ENCODE data around the gene CLCNKA.
"Not testable (repeated sequence)": the region's sequence is repeated elsewhere in the genome, so short reads cannot be mapped to it uniquely, and the experiment has no call there.

The CLCNKA gene

GRCh38 chr1:16017461-16018303, 4.2 kb upstream of the CLCNKA start, which contains the start of gene HSPB7:
TSS of gene HSPB7 (minus strand) at chr1:16018043. CDS start at chr1:16017963, 80 bp downstream.
- DNase-seq: no peak
- peaks cover 6% of the 10 kb centered on the region for H3K4me1 ChIP-seq (ENCODE audit: control insufficient read depth, insufficient read depth, low read length, poor library complexity, severe bottlenecking)
- H3K27me3 ChIP-seq (replicated peaks; ENCODE audit: control insufficient read depth, insufficient read depth, low read length, poor library complexity, severe bottlenecking): peaks cover 7% of the 10 kb centered on the region
- no peaks in the 10 kb centered on the region for H3K9me3 ChIP-seq (ENCODE audit: control insufficient read depth, low read length)
- H3K27ac ChIP-seq (ENCODE audit: insufficient read depth, low read length, poor library complexity, severe bottlenecking): no peak within 1 kb of the TSS
- no peaks in the 10 kb centered on the region for H3K36me3 ChIP-seq (ENCODE audit: control insufficient read depth, insufficient read depth, low read length)
- no peak within 1 kb of the TSS for H3K4me3 ChIP-seq (ENCODE audit: insufficient read depth, low read depth, low read length, poor library complexity, severe bottlenecking)

DNA sequence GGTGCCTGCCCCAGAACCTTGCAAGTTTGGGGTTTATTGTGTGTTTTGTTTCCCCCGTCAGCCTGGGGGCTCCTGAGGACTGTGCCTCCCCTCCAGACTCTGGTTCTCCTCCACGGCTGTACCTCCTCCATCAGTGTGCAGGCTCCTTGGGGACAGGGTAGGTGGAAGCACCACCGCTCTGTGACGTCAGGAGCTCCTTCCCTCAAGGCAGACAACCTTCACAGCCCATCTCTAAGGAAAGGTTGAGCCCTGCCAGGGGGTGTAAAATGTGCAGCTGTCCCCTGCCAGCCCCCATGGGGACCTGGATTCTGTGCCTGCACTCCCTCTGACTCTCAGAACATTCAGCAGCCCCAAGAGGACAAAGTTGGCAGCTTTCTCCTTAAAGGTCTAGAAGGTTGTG, 3.5 kb upstream of the CLCNKA start:
- Histone ChIP-seq H3K4me3 (ENCODE audit: insufficient read depth, low read depth, low read length, poor library complexity, severe bottlenecking) (no peak overlapping the region), H3K36me3 (ENCODE audit: control insufficient read depth, insufficient read depth, low read length) (no peaks in the 10 kb centered on the region), H3K4me1 (ENCODE audit: control insufficient read depth, insufficient read depth, low read length, poor library complexity, severe bottlenecking) (no peaks in the 10 kb centered on the region), H3K9me3 (ENCODE audit: control insufficient read depth, low read length) (no peaks in the 10 kb centered on the region), H3K27me3 (replicated peaks; ENCODE audit: control insufficient read depth, insufficient read depth, low read length, poor library complexity, severe bottlenecking) (peaks cover under 1% of the 10 kb centered on the region), H3K27ac (ENCODE audit: insufficient read depth, low read length, poor library complexity, severe bottlenecking) (no peak overlapping the region)
- no peak for DNase-seq

DNA sequence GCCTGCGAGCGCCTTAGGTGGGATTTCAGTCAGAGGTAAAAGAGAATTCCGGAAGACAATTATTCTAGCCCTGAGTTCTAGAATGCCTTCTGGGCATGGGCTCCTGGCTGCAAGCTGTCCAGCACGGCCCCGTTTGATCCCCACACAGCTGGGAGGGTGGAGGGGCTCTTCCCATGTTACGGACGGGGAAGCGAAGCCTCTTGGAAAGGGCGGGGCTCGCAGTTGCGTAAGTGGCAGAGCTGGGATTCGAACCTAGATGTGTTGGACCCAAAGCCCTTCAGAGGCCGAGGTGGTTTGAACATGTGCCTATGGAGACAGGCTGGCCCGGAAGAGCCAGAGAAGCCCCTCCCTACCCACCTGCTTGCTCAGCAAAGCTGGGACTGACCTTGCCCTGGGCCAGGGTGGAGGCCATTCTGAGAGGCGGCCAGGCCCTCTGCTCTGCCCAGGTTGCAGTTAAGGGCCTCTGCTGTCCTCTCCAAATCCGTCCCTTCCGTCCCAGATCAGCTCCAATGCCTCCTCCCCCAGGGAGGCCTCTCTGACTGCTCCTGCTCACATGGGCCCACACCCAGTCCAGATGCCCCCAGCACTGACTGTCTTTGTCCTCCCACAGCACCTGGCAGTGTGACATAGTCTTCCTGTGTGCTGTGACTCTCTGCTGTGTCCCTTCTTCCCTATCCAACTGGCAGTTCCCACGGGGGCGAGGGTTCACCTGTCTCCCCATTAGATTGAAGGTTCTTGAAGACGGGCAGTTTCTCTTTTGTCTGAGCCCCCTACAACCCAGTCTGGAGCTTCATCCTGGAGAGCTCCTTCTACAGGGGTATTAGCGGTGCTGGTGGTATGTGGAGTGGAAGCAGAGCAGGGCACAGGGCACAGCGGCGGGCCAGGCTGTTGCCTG, 2.8 kb upstream of the CLCNKA start:
- DNase-seq: no peak
- Histone ChIP-seq H3K4me3 (ENCODE audit: insufficient read depth, low read depth, low read length, poor library complexity, severe bottlenecking) (no peak overlapping the region), H3K27ac (ENCODE audit: insufficient read depth, low read length, poor library complexity, severe bottlenecking) (no peak overlapping the region), H3K4me1 (ENCODE audit: control insufficient read depth, insufficient read depth, low read length, poor library complexity, severe bottlenecking) (no peaks in the 10 kb centered on the region), H3K9me3 (ENCODE audit: control insufficient read depth, low read length) (no peaks in the 10 kb centered on the region), H3K36me3 (ENCODE audit: control insufficient read depth, insufficient read depth, low read length) (no peaks in the 10 kb centered on the region), H3K27me3 (replicated peaks; ENCODE audit: control insufficient read depth, insufficient read depth, low read length, poor library complexity, severe bottlenecking) (no peaks in the 10 kb centered on the region)

DNA sequence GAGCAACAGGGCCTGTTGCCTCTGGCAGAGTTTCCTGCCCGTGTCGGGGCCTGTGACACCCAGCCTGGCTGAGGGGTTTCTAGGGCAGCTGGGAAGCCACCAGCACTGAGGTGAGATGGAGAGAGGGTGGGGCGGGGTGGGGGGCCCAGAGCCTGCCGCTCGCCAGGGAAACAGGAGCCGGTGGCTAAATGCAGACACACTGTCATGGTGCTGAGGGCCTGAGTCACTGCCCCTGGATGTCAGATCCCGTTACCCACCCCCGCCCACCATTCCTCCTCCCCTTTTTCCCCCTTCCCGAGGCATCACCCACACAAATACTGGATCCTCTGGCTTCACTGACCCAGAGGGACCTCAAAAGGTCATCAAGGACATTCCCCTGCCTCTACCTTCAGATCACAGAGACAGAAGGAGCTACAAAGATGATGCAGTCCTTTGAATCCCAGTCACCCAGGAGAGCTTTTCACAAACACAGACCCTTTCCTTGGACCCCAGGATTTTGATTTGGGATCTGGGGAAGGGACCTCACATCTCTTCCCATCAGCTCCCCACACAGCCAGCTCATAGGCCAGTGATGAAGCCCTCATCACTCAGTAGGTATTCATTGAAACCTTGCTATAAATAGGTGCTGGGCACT, 2.1 kb upstream of the CLCNKA start:
- Histone ChIP-seq H3K27ac (ENCODE audit: insufficient read depth, low read length, poor library complexity, severe bottlenecking) (no peak overlapping the region), H3K4me3 (ENCODE audit: insufficient read depth, low read depth, low read length, poor library complexity, severe bottlenecking) (no peak overlapping the region), H3K27me3 (replicated peaks; ENCODE audit: control insufficient read depth, insufficient read depth, low read length, poor library complexity, severe bottlenecking) (no peaks in the 10 kb centered on the region), H3K9me3 (ENCODE audit: control insufficient read depth, low read length) (no peaks in the 10 kb centered on the region), H3K4me1 (ENCODE audit: control insufficient read depth, insufficient read depth, low read length, poor library complexity, severe bottlenecking) (no peaks in the 10 kb centered on the region), H3K36me3 (ENCODE audit: control insufficient read depth, insufficient read depth, low read length) (no peaks in the 10 kb centered on the region)
- DNase-seq: no peak

- Histone ChIP-seq H3K4me3 (ENCODE audit: insufficient read depth, low read depth, low read length, poor library complexity, severe bottlenecking) (no peak overlapping the region), H3K27ac (ENCODE audit: insufficient read depth, low read length, poor library complexity, severe bottlenecking) (no peak overlapping the region), H3K36me3 (ENCODE audit: control insufficient read depth, insufficient read depth, low read length) (no peaks in the 10 kb centered on the region), H3K27me3 (replicated peaks; ENCODE audit: control insufficient read depth, insufficient read depth, low read length, poor library complexity, severe bottlenecking) (no peaks in the 10 kb centered on the region), H3K4me1 (ENCODE audit: control insufficient read depth, insufficient read depth, low read length, poor library complexity, severe bottlenecking) (no peaks in the 10 kb centered on the region), H3K9me3 (ENCODE audit: control insufficient read depth, low read length) (no peaks in the 10 kb centered on the region)
- DNase-seq: no peak
Measured at GRCh38 chr1:16020325-16020724, 1.5 kb upstream of the CLCNKA start.

DNA sequence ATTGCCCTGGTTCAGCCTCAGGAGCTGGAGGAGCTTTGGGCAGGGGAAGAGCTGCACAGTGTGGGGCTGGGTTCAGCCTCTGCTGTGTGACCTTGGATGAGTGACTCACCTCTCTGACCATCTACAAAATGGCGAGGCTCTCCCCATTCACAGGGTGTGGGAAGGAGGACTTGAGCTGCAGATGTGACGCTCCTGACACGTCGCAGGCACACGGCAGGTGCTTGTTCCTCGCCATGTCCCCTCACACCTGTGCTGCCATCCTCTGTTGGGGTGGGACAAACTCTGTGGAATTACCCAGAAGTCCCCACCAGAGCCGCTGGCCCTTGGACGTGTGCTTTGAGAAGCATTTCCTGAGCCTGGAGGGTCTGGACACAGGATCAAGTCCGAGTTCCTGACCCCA, 958 bp upstream of the CLCNKA start:
- H3K4me1 ChIP-seq (ENCODE audit: control insufficient read depth, insufficient read depth, low read length, poor library complexity, severe bottlenecking); DNase-seq; H3K36me3 ChIP-seq (ENCODE audit: control insufficient read depth, insufficient read depth, low read length); H3K4me3 ChIP-seq (ENCODE audit: insufficient read depth, low read depth, low read length, poor library complexity, severe bottlenecking); H3K27me3 ChIP-seq (replicated peaks; ENCODE audit: control insufficient read depth, insufficient read depth, low read length, poor library complexity, severe bottlenecking); H3K27ac ChIP-seq (ENCODE audit: insufficient read depth, low read length, poor library complexity, severe bottlenecking); H3K9me3 ChIP-seq (ENCODE audit: control insufficient read depth, low read length): not testable (repeated sequence)

- H3K27me3 ChIP-seq (replicated peaks; ENCODE audit: control insufficient read depth, insufficient read depth, low read length, poor library complexity, severe bottlenecking): no peaks in the 10 kb centered on the region
- H3K4me3 ChIP-seq (ENCODE audit: insufficient read depth, low read depth, low read length, poor library complexity, severe bottlenecking): no peak overlapping the region
Measured at GRCh38 chr1:16022393-16022792, 557 bp downstream of the CLCNKA start.

DNA sequence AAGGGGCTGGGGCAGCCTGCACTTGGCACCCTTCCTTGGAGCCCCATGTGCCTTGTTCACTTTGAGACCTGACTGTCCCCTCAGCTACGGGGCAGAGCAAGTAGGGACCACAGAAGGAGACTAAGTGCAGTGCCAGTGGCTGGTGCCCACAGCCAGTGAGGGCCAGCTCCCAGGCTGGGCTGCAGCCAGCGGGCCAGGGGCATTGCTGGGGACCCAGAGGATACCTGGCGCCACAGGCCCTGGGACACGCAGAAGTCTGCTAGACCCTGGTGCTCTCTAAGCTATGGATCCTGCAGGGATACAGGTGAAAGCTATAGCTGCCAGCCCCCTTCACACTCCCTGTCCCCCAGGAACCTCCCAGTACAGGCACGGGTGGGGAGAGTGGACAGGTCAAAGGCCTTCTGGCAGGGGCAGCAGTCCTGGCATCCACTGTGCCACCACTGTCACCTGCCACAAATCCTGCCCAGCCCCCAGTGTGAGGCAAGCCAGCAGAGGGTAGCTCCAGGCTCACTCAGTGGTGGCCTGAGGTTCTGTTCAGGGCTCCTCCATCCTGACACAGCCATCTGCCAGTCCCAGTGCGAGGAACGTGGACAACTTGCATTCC, 1.3 kb downstream of the CLCNKA start:
- DNase-seq: no peak
- H3K36me3 ChIP-seq (ENCODE audit: control insufficient read depth, insufficient read depth, low read length): no peaks in the 10 kb centered on the region
- peaks cover 8% of the 10 kb centered on the region for H3K4me1 ChIP-seq (ENCODE audit: control insufficient read depth, insufficient read depth, low read length, poor library complexity, severe bottlenecking)
- no peaks in the 10 kb centered on the region for H3K27me3 ChIP-seq (replicated peaks; ENCODE audit: control insufficient read depth, insufficient read depth, low read length, poor library complexity, severe bottlenecking)
- no peaks in the 10 kb centered on the region for H3K9me3 ChIP-seq (ENCODE audit: control insufficient read depth, low read length)
- H3K4me3 ChIP-seq (ENCODE audit: insufficient read depth, low read depth, low read length, poor library complexity, severe bottlenecking): no peak overlapping the region
- H3K27ac ChIP-seq (ENCODE audit: insufficient read depth, low read length, poor library complexity, severe bottlenecking): no peak overlapping the region

More at GRCh38 chr1:16022393-16022792, 557 bp downstream of the CLCNKA start:
- Histone ChIP-seq H3K36me3 (ENCODE audit: control insufficient read depth, insufficient read depth, low read length) (no peaks in the 10 kb centered on the region), H3K4me1 (ENCODE audit: control insufficient read depth, insufficient read depth, low read length, poor library complexity, severe bottlenecking) (peaks cover 8% of the 10 kb centered on the region), H3K27ac (ENCODE audit: insufficient read depth, low read length, poor library complexity, severe bottlenecking) (no peak overlapping the region), H3K9me3 (ENCODE audit: control insufficient read depth, low read length) (no peaks in the 10 kb centered on the region)
- DNase-seq: no peak

DNA sequence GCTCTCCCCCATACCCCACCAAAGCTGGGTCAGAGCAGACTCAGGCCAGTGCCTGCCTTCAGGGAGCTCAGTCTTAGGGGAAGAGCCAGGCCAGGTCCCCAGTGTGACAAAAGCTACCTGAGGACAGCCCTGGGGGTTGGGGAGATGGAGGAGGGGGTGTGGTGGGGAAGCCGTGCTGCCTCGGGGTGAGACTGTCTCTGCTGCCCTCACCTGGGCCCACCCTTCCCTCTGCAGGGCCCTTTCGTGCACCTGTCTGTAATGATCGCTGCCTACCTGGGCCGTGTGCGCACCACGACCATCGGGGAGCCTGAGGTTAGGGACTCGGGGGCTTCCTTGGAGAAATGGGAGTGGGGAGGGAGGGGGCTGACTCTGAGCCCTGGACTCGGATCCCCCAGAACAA, 4.5 kb downstream of the CLCNKA start:
- peak overlapping the region; percentile 32 for H3K4me3 ChIP-seq (ENCODE audit: insufficient read depth, low read depth, low read length, poor library complexity, severe bottlenecking)
- not testable (repeated sequence) for H3K9me3 ChIP-seq (ENCODE audit: control insufficient read depth, low read length); H3K27ac ChIP-seq (ENCODE audit: insufficient read depth, low read length, poor library complexity, severe bottlenecking); DNase-seq; H3K36me3 ChIP-seq (ENCODE audit: control insufficient read depth, insufficient read depth, low read length); H3K27me3 ChIP-seq (replicated peaks; ENCODE audit: control insufficient read depth, insufficient read depth, low read length, poor library complexity, severe bottlenecking); H3K4me1 ChIP-seq (ENCODE audit: control insufficient read depth, insufficient read depth, low read length, poor library complexity, severe bottlenecking)

Measured in effector memory CD4-positive, alpha-beta T cell (primary cell).